Stimulated activated CD4-positive, alpha-beta T cell treated with anti-CD3 and anti-CD28 coated beads, Interleukin-12 subunit alpha, Interleukin-12 subunit beta, amount 100 ng/mL, for 48 hours (primary cell): Measurements from ENCODE around the gene IFIT1.
"Not testable (repeated sequence)": the region's sequence is repeated elsewhere in the genome, so short reads cannot be mapped to it uniquely, and the experiment has no call there.

Source experiments
- DNase-seq, 3 donors: peaks; one replicate each; pipeline ENCODE4 v3.0.0-alpha.2; 2020; ENCODE audit warnings: low read depth in 2 of 3, low spot score in 1 of 3

IFIT1 gene

GRCh38 chr10:89364531-89364930 is 27.9 kb upstream of the IFIT1 start:
- DNase-seq, result no peak

GRCh38 chr10:89367529-89367928 is 24.9 kb upstream of the IFIT1 start:
- DNase-seq, result no peak

GRCh38 chr10:89368129-89368528 is 24.3 kb upstream of the IFIT1 start:
- no peak for DNase-seq

GRCh38 chr10:89369156-89370105 is 23.0 kb upstream of the IFIT1 start:
- no peak for DNase-seq

GRCh38 chr10:89371079-89371478 is 21.3 kb upstream of the IFIT1 start:
- DNase-seq, result no peak

- no peak for DNase-seq
Measured at GRCh38 chr10:89371987-89372386, 20.4 kb upstream of the IFIT1 start.

- DNase-seq, result no peak
Measured at GRCh38 chr10:89373916-89374711, 18.3 kb upstream of the IFIT1 start.

GRCh38 chr10:89374713-89375141 is 17.7 kb upstream of the IFIT1 start:
- no peak for DNase-seq

GRCh38 chr10:89377705-89378637 is 14.5 kb upstream of the IFIT1 start, which contains the start of gene IFIT1B:
Gene IFIT1B, plus strand, starts transcription at chr10:89378056. Its CDS starts 80 bp downstream, at chr10:89378136.
- DNase-seq, result no peak

- no peak for DNase-seq
Measured at GRCh38 chr10:89379103-89379502, 13.3 kb upstream of the IFIT1 start.

- no peak for DNase-seq
Measured at GRCh38 chr10:89382757-89383156, 9.7 kb upstream of the IFIT1 start.

GRCh38 chr10:89384474-89385340 is 7.7 kb upstream of the IFIT1 start:
- no peak for DNase-seq

GRCh38 chr10:89388806-89389205 is 3.6 kb upstream of the IFIT1 start:
- no peak for DNase-seq

GRCh38 chr10:89389254-89389653 is 3.2 kb upstream of the IFIT1 start:
- DNase-seq, result no peak

- DNase-seq, result no peak
Measured at GRCh38 chr10:89390476-89391225, 1.8 kb upstream of the IFIT1 start.

- not testable (repeated sequence) for DNase-seq
Measured at GRCh38 chr10:89391226-89391576, 1.2 kb upstream of the IFIT1 start.

- DNase-seq, result no peak
Measured at GRCh38 chr10:89392974-89393373, 551 bp downstream of the IFIT1 start.

- no peak for DNase-seq
Measured at GRCh38 chr10:89393898-89394297, 1.5 kb downstream of the IFIT1 start.

GRCh38 chr10:89395141-89395540 is 2.7 kb downstream of the IFIT1 start:
- DNase-seq, result no peak
